GM21526 (cell line): ENCODE measurements around the gene LRIF1.

Experiments used
- ATAC-seq: cut with Tn5 transposase; IDR thresholded peaks from one replicate; pipeline ENCODE4 v1.9.1; 2021; ENCODE audit warnings: moderate library complexity; ENCODE audit not compliant: unreplicated experiment, low FRiP score

Gene LRIF1

DNA sequence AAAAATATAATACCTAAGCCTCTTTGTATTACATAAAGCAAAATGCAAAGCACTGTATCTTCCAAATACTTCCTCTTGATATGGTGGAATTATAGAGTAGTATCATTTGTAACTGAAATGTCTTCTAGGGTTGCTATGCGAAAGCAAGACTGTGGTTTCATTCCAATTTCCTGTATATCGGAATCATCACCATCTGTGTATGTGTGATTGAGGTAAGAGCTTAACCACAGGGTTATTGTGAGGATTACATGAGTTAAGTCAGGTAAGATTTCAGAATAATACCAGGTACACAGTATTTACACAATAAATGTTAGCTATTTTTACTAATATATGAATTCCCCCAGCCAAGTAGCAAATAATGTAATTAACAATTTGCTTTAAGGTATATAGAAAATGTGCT lies 66.0 kb downstream of the LRIF1 start:
- ATAC-seq, result no peak
